K562 (cell line): ENCODE measurements around the gene GLB1L. TPM values are rescaled to one million over a fixed set of nuclear protein-coding genes. Genes with fewer than 3 reads are reported as not detected.

ENCODE experiments used
- BDP1 ChIP-seq: IDR thresholded peaks from 3 replicates; pipeline ENCODE4 v1.6.1; 2011; ENCODE audit not compliant: insufficient read length, insufficient read depth
- ESRRA ChIP-seq: fragments of 450-650 bp; IDR thresholded peaks from 2 replicates; pipeline ENCODE4 v1.6.1; 2014; ENCODE audit warnings: low read depth, mild to moderate bottlenecking, moderate library complexity, borderline replicate concordance
- HDAC2 ChIP-seq: fragments of 450-650 bp; IDR thresholded peaks from 2 replicates; pipeline ENCODE4 v1.6.1; 2016; ENCODE audit warnings: mild to moderate bottlenecking
- ID3 ChIP-seq, 2 experiments: fragments of 250-450 bp in 1 of 2; fragments of 450-650 bp in 1 of 2; sonication (Bioruptor Pico) in 1 of 2; IDR thresholded peaks; 2 replicates each; pipeline versions ENCODE4 v1.6.1 to v1.8.0; 2016 to 2021; ENCODE audit warnings: mild to moderate bottlenecking in 2 of 2, moderate library complexity in 2 of 2, missing compliant biosample characterization in 1 of 2, missing genetic modification characterization in 1 of 2
- L3MBTL2 ChIP-seq: fragments of 450-650 bp; IDR thresholded peaks from 2 replicates; pipeline ENCODE4 v1.6.1; 2016; ENCODE audit warnings: mild to moderate bottlenecking, moderate library complexity
- NEUROD1 ChIP-seq: fragments of 150-350 bp; IDR thresholded peaks from 2 replicates; pipeline ENCODE4 v1.6.1; 2014; ENCODE audit warnings: borderline replicate concordance, low read length, low read depth; ENCODE audit not compliant: partially characterized antibody
- NFE2 ChIP-seq: IDR thresholded peaks from 2 replicates; pipeline ENCODE4 v1.6.1; 2014; ENCODE audit warnings: antibody characterized with exemption, low read depth
- NR2C2 ChIP-seq, 2 experiments: fragments of 200-800 bp in 1 of 2; sonication (Bioruptor generic) in 1 of 2; sonication (generic) in 1 of 2; formaldehyde crosslinking in 1 of 2; IDR thresholded peaks; 2 replicates each; pipeline versions ENCODE4 v1.6.1 to v1.8.0; 2016 to 2022; ENCODE audit warnings: mild to moderate bottlenecking in 1 of 2, missing compliant biosample characterization in 1 of 2, missing genetic modification characterization in 1 of 2, missing genetic modification reagents in 1 of 2
- NR4A1 ChIP-seq, 2 experiments: fragments of 250-450 bp in 1 of 2; fragments of 450-650 bp in 1 of 2; sonication (Bioruptor Pico) in 1 of 2; IDR thresholded peaks; 2 replicates each; pipeline versions ENCODE4 v1.4.0 to v1.6.1; 2016 to 2020; ENCODE audit warnings: mild to moderate bottlenecking in 2 of 2, missing compliant biosample characterization in 1 of 2, missing genetic modification characterization in 1 of 2, moderate library complexity in 1 of 2
- NRF1 ChIP-seq, 2 experiments: fragments of 450-650 bp; IDR thresholded peaks in 1 of 2; conservative IDR thresholded peaks in 1 of 2; 2 replicates each; pipeline ENCODE4 v1.6.1; 2014; ENCODE audit warnings: mild to moderate bottlenecking in 2 of 2
- POLR2AphosphoS5 ChIP-seq: IDR thresholded peaks from 2 replicates; pipeline ENCODE4 v1.6.1; 2011; ENCODE audit warnings: mild to moderate bottlenecking, low read depth, low read length, moderate library complexity; ENCODE audit not compliant: control insufficient read depth, insufficient read depth
- RB1 ChIP-seq: fragments of 450-650 bp; IDR thresholded peaks from 2 replicates; pipeline ENCODE4 v1.6.1; 2017; ENCODE audit warnings: low read depth, mild to moderate bottlenecking
- SIN3A ChIP-seq, 2 experiments: fragments of 150-350 bp in 1 of 2; IDR thresholded peaks; 2 replicates each; pipeline ENCODE4 v1.6.1; 2011 to 2016; ENCODE audit warnings: borderline replicate concordance in 2 of 2, low read depth in 2 of 2, low read length in 2 of 2, mild to moderate bottlenecking in 2 of 2, moderate library complexity in 2 of 2; ENCODE audit not compliant: control insufficient read depth in 1 of 2
- SREBF2 ChIP-seq: sonication (generic); formaldehyde crosslinking; IDR thresholded peaks from 2 replicates; pipeline ENCODE4 v1.4.0; 2020; ENCODE audit warnings: mild to moderate bottlenecking, missing genetic modification reagents
- TRIM24 ChIP-seq, 2 experiments: fragments of 450-650 bp; IDR thresholded peaks; 2 replicates each; pipeline ENCODE4 v1.6.1; 2016
- ZBTB9 ChIP-seq: fragments of 450-650 bp; formaldehyde crosslinking; IDR thresholded peaks from 2 replicates; pipeline ENCODE4 v1.4.0; 2020; ENCODE audit warnings: mild to moderate bottlenecking, moderate library complexity
- ZNF143 ChIP-seq: sonication (generic); formaldehyde crosslinking; IDR thresholded peaks from 2 replicates; pipeline ENCODE4 v1.9.0; 2022; ENCODE audit warnings: mild to moderate bottlenecking, missing genetic modification reagents
- ZNF239 ChIP-seq: fragments of 250-450 bp; sonication (Bioruptor Pico); IDR thresholded peaks from 2 replicates; pipeline ENCODE4 v1.4.0; 2020; ENCODE audit warnings: mild to moderate bottlenecking
- ZNF778 ChIP-seq: fragments of 450-650 bp; formaldehyde crosslinking; IDR thresholded peaks from 2 replicates; pipeline ENCODE4 v1.4.0; 2020; ENCODE audit warnings: mild to moderate bottlenecking, moderate library complexity
- polyA plus RNA-seq, 8 experiments: library from polyadenylated mRNA; depleted of rRNA in 4 of 8; stranded (reverse) in 5 of 8; unstranded in 3 of 8; fragments of >200 nt; fragmentation: Nextera tagmentation in 2 of 8; fragmentation: Illumina TruSeq in 1 of 8; extraction: Ambion mirVana in 2 of 8; extraction: Trizol in 1 of 8; gene quantifications; 2 replicates each; pipeline versions ENCODE4 v1.2.1 to v1.2.3, GENCODE V29; 2011 to 2014; ENCODE audit warnings: inconsistent platforms in 1 of 8, missing spikeins in 1 of 8
- total RNA-seq, 7 experiments: library from RNA; depleted of rRNA in 6 of 7; stranded (reverse); fragments of >200 nt in 6 of 7; fragmentation: Illumina TruSeq in 2 of 7; extraction: Trizol in 2 of 7; gene quantifications; 2 replicates each; pipeline versions ENCODE4 v1.2.1 to v1.2.3, GENCODE V29; 2011 to 2021; ENCODE audit warnings: low replicate concordance in 1 of 7
- TF ChIP-seq, protein P1 (sequence below): fragments of 450-650 bp; formaldehyde crosslinking; IDR thresholded peaks from 2 replicates; pipeline ENCODE4 v1.4.0; 2020; ENCODE audit warnings: mild to moderate bottlenecking, moderate library complexity
- TF ChIP-seq, protein P2 (sequence below): sonication (generic); formaldehyde crosslinking; IDR thresholded peaks from 2 replicates; pipeline ENCODE4 v1.8.1; 2023; ENCODE audit warnings: mild to moderate bottlenecking, missing genetic modification reagents

Gene GLB1L
- total and polyA plus RNA-seq, 9 of the 15 experiments (the other 6 are each of a cell fraction or from before 2014, with no cell fraction given), result 0.42 to 2.9 (median 2.5) TPM

DNA sequence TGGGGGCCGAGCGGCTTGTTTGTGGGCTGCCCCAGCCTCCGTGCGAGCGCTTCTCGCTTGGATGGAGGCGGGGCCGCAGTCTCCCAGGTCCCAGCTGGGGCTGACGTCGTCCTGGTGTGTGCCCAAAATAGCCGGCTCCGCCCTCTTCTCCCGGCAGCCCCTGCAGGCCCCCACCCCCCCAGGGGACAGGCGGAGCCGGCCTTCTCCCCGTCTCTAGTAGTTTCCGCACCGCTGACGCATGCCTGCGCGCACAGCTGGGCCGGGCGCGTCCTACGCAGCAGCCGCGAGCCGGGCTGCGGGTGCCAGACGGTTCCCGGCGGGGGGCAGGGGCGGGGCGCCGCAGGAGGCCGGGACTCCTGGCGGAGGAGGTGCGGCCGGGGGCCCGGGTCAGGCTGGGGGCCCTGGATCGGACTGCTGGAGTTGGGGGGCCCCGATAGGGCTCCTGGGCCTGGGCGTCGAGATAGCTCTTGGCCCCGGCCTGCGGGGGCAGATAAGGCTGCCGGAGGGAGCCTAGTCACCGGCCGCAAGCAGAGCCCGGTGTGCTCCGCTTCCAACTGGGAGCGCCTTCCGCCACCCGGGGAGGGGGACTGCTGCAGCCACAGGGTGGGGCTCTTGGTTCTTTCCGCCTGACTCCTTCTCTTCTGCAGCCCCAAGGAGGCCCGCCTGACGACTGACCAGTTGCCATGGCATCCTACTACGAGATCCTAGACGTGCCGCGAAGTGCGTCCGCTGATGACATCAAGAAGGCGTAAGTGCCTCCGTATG is 34.1 kb upstream of the GLB1L start, which contains the start of gene DNAJB2 (continued):
- TF ChIP-seq ZBTB9 (CRISPR knock-in tag) (peak; percentile 90), ZNF143 (peak; percentile 79), NEUROD1 (peak; percentile 79), BDP1 (no peak), NFE2 (peak; percentile 86), ESRRA (peak; percentile 60; the same call in 1 of the 2 replicates), L3MBTL2 (peak; percentile 53; the same call in 1 of the 2 replicates), RB1 (peak; percentile 71; the same call in 1 of the 2 replicates), SREBF2 (CRISPR knock-in tag) (no peak), NR4A1 (CRISPR knock-in tag; IDR thresholded peaks at IDR 0.05) (no peak), NR4A1 (tag; IDR thresholded peaks at IDR 0.05) (peak; percentile 95), ZNF778 (no peak), ID3 (CRISPR knock-in tag; IDR thresholded peaks at IDR 0.05) (no peak), ID3 (tag; IDR thresholded peaks at IDR 0.05) (peak; percentile 93), ZNF239 (CRISPR knock-in tag) (peak; percentile 71), NR2C2 (CRISPR knock-in tag; IDR thresholded peaks at IDR 0.05) (no peak), NR2C2 (tag; IDR thresholded peaks at IDR 0.05) (peak; percentile 82), POLR2AphosphoS5 (peak; percentile 98), TRIM24 (IDR thresholded peaks at IDR 0.05) (peak; percentile 88 to 90), SIN3A (IDR thresholded peaks at IDR 0.05; ENCODE audit: borderline replicate concordance in 2 of 2, control insufficient read depth in 1 of 2, low read depth in 2 of 2, low read length in 2 of 2) (peak; percentile 15 to 78; a peak in 1 of 4 replicates), HDAC2 (no peak; the same call in 1 of the 2 replicates), NRF1 (conservative IDR thresholded peaks at IDR 0.05 in 1 of 2, IDR thresholded peaks at IDR 0.05 in 1 of 2) (peak; percentile 93)
- TF ChIP-seq, protein P1, sequence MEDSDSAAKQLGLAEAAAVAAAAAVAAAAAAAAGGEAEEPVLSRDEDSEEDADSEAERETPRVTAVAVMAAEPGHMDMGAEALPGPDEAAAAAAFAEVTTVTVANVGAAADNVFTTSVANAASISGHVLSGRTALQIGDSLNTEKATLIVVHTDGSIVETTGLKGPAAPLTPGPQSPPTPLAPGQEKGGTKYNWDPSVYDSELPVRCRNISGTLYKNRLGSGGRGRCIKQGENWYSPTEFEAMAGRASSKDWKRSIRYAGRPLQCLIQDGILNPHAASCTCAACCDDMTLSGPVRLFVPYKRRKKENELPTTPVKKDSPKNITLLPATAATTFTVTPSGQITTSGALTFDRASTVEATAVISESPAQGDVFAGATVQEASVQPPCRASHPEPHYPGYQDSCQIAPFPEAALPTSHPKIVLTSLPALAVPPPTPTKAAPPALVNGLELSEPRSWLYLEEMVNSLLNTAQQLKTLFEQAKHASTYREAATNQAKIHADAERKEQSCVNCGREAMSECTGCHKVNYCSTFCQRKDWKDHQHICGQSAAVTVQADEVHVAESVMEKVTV (CRISPR knock-in tag), result peak; percentile 62; the same call in 1 of the 2 replicates
- TF ChIP-seq, protein P2, sequence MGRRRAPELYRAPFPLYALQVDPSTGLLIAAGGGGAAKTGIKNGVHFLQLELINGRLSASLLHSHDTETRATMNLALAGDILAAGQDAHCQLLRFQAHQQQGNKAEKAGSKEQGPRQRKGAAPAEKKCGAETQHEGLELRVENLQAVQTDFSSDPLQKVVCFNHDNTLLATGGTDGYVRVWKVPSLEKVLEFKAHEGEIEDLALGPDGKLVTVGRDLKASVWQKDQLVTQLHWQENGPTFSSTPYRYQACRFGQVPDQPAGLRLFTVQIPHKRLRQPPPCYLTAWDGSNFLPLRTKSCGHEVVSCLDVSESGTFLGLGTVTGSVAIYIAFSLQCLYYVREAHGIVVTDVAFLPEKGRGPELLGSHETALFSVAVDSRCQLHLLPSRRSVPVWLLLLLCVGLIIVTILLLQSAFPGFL (CRISPR knock-in tag), result no peak
